ENCODE measurements around the gene SPDYC.

SPDYC gene

DNA sequence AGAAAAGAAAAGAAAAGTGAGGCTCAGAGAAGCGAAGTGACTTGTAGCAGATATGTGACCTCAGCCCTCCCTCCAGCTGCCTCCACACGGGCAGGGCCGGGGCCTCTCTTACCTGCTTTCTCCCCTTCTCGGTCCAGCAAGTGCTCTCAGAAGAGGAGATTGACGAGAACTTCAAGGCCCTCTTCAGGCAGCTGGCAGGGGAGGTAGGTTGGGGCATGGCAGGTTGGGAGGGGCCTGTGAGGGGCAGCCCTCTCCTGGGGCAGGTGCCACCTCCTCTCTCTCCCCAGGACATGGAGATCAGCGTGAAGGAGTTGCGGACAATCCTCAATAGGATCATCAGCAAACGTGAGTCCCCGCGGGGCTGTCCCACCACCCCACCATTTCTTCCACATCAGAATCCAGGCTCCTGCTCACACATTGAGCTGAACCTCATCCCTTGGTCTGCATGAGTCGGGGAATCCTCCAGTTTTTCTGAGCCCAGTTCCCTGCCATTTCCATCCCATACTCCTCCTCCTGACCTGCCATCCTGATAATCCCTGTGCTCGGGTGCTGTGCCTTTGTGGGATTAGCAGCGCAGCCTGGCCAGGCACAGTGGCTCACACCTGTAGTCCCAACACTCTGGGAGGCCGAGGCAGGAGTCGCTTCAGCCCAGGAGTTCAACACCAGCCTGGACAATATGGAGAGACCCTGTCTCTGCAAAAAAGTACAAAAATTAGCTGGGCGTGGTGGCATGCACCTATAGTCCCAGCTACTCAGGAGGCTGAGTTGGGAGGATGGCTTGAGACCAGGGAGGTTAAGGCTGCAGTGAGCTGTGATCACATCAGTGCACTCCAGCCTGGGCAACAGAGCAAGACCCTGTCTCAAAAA lies 38.1 kb downstream of the SPDYC start:
- DNase-seq: no peak

DNA sequence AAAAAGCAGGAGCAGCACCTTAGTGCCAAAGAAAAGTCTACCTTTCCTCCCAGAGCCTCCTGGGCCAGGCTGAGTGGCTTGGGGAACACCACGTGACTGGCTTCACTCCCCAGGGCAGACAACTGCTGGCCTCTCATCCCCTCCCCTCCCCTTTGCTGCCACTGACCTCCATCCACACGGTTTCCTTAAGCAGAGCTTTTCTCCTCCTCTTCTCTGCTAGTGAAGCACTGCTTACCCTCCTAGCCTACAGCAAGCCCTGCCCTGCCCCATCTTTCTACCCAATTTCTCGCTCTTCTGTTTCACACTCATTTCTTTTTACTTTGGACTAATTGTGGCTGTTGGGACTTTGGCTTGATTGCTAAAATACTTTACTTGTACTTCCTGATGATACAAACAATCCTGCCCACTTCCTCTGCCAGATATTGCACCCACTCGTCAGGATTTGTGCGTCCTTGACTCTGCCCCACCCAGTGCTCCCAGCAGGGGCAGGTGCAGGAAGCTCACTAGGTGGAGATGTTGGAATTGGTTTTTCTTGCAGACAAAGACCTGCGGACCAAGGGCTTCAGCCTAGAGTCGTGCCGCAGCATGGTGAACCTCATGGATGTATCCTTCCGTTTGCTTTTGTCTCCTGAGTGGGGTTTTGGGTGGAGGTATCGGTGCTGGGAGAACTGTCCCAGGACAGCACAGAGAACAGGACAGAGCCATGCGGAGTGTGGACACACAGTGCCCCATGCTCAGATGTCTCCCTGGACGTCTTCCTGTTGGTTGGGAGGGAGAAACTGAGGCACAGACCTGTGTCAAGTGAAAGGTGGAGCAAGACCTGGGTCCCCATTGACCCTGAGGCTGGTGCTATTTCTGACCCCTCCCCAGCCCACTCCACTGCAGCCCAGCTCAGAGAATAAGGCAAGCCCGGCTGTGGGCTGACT lies 39.0 kb downstream of the SPDYC start:
- no peak for DNase-seq

GRCh38 chr11:65209711-65210360 lies 39.8 kb downstream of the SPDYC start:
- no peak for DNase-seq

DNA sequence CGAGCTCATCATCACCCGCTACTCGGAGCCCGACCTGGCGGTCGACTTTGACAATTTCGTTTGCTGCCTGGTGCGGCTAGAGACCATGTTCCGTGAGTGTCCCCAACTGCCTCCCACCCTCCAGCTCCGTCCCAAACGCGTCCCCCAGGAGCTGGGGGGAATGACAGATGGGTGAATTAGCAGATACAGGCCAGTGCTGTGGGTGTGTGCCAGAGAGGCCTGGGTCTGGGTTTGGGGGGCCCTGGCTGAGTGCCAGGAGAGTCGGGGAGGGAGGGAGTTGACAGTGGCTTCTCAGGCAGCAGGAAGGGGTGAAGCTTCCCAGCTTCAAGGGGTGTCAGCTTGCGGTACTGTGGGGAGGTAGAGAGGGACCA lies 40.3 kb downstream of the SPDYC start:
- no peak for DNase-seq

DNA sequence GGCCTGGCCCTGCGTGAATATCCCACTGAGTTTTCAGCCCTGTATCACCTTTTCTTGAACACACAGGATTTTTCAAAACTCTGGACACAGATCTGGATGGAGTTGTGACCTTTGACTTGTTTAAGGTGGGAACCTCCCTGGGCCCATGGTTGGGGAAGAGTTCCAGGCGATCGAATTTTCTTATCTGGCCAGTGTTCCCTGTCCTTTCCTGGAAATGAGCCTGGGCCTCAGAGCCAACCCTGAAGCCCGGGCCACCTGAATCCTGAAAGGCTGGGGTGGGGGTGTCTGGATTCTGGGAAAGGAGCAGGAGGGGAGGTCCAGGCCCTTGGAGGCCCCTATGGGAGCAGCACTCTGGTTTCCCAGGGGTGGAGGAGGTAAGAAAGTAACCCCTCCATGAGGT lies 40.7 kb downstream of the SPDYC start:
- no peak for DNase-seq

- DNase-seq: no peak
Measured at GRCh38 chr11:65211293-65212105, 41.5 kb downstream of the SPDYC start.

DNA sequence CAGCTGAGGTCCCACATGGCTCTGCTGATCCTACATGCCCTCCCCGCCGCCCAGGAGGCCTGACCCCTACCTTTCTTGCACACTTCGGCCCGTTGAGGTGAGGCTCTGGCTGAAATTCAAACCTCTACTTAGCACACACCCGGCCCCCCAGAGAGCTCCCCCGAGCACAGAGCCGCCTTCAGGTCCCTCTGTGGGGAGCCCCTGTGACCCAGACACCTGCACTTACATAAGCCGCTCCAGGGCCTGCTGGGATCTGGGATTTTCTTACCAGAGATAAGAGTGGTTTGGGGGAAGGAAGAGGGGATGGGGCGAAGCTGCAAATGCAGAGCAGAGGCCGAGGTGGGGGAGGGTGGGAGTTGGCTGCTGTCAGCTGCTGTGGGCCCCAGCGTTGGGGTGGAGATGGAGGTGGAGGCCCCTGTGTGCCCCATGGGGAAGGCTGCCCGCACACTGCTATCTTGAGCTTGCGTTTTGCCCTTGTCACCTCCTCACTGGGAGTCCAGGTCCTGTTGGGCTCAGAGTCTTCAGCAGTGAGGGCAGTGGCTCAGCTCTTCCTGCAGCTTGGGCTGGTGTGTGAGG lies 42.3 kb downstream of the SPDYC start:
- no peak for DNase-seq

DNA sequence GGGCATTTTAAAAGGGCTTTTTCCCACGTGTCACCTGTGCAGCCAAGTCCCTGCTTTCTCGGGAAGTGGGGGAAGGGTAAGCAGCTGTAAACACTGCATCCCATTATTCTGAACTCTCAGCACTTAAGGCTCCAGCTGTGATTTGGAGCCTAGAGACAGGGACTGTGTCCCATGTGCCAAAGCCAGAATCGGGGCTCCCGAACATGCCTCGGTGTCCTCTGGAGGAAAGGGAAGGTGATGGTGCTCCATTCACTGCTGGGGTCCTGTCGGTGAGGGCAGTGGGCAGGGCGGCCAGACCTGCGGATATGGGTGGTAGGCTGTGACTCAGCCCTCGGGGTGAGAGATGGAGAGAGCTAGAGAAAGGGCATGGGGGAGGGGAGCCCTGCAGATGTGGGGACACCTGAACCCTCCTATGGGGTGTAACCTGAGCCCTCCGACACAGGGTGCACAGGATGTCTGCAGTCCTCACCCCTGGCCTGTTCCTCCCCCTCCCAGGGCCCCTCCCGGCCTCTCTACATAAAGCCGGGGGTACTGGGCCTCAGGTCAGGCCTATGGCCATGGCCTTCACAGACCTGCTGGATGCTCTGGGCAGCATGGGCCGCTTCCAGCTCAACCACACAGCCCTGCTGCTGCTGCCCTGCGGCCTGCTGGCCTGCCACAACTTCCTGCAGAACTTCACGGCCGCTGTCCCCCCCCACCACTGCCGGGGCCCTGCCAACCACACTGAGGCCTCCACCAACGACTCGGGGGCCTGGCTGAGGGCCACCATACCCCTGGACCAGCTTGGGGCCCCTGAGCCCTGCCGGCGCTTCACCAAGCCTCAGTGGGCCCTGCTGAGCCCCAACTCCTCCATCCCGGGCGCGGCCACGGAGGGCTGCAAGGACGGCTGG lies 43.5 kb downstream of the SPDYC start:
- DNase-seq: no peak

DNA sequence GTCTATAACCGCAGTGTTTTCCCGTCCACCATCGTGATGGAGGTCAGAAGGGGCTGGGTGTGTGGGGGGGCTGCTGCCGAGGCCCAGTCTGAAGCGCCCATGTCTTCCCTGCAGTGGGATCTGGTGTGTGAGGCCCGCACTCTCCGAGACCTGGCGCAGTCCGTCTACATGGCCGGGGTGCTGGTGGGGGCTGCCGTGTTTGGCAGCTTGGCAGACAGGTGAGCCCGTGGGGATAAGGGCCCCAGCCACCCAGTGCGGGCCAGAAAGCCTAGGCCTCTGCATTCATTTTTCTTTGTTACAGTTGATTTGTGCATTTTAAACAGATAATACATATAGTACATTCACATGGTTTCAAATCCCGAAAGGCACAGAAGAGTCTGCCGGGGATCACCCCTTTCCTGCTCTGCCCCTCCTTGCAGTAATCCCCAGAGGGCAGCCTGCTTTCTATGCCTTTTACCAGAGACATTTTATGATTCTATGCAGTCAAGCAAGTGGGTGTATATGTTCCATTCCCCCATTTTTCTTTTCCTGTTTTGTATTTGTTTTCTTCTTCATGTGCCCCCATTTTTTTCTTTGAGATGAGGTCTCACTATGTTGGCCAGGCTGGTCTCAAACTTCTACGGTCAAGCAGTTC lies 44.3 kb downstream of the SPDYC start:
- DNase-seq: no peak

- DNase-seq: no peak
Measured at GRCh38 chr11:65215441-65216076, 45.5 kb downstream of the SPDYC start.

- no peak for DNase-seq
Measured at GRCh38 chr11:65216830-65217229, 46.8 kb downstream of the SPDYC start.

GRCh38 chr11:65217441-65218423 lies 47.7 kb downstream of the SPDYC start:
- DNase-seq: no peak

- no peak for DNase-seq
Measured at GRCh38 chr11:65218446-65218845, 48.4 kb downstream of the SPDYC start.

- DNase-seq: no peak
Measured at GRCh38 chr11:65219930-65220213, 49.8 kb downstream of the SPDYC start.

DNA sequence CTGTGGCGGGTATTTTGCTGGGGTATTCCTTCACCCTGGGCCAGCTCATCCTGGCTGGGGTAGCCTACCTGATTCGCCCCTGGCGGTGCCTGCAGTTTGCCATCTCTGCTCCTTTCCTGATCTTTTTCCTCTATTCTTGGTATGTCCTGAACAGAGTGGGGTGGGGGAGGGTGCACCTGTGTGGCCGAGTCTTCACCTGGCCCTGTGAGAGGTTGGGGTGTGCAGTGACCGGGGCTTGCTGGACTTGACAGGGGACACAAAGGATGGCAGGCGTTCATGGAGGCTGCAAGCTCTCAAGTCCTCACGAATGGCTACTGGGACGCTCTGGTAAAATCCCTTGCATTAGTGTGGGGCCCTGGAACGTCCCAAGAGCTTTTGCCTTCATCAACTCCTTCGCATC lies 51.0 kb downstream of the SPDYC start:
- no peak for DNase-seq

Measured in NCI-H1105 (cell line).